GM19463 (cell line): Measurements from ENCODE around the gene SEMA3B.

Source experiments
- ATAC-seq: cut with Tn5 transposase; IDR thresholded peaks from one replicate; pipeline ENCODE4 v1.9.1; 2021; ENCODE audit warnings: mild to moderate bottlenecking, moderate library complexity; ENCODE audit not compliant: unreplicated experiment

The SEMA3B gene

GRCh38 chr3:50327129-50327528 lies 58.2 kb downstream of the SEMA3B start:
- ATAC-seq, result no peak
